Measurements from ENCODE around the gene MMEL1. TPM values are rescaled to one million over a fixed set of nuclear protein-coding genes. Genes with fewer than 3 reads are reported as not detected.

The MMEL1 gene
- polyA plus RNA-seq, 1 of the 3 experiments (the other 2 are of a cell fraction) = 0.16 TPM

- peak overlapping the region; percentile 85; the same call in 1 of the 2 replicates for H2AFZ ChIP-seq (ENCODE audit: low read depth)
- TF ChIP-seq JUND (IDR thresholded peaks at IDR 0.05) (no peak), NRF1 (IDR thresholded peaks at IDR 0.05; ENCODE audit: low read depth, low read length) (no peak), RFX5 (IDR thresholded peaks at IDR 0.05; ENCODE audit: low read length) (no peak), MXI1 (IDR thresholded peaks at IDR 0.05; ENCODE audit: low read depth, low read length) (peak; percentile 50), MAX (IDR thresholded peaks at IDR 0.05; ENCODE audit: low read depth) (peak; percentile 47; the same call in 1 of the 2 replicates), RXRA (IDR thresholded peaks at IDR 0.05; ENCODE audit: borderline replicate concordance, low read depth) (no peak)
- peaks cover 0 to 22% of the 10 kb centered on the region in 2 experiments; a peak in 1 of 4 replicates for H3K4me1 ChIP-seq (ENCODE audit: control insufficient read depth in 1 of 2, insufficient read depth in 2 of 2, low read depth in 1 of 2, low read length in 1 of 2)
- peak overlapping the region; percentile 73 to 96 for H3K4me3 ChIP-seq (ENCODE audit: low read depth in 2 of 2, low read length in 1 of 2)
- peaks cover 10% of the 10 kb centered on the region; the same call in 1 of the 2 replicates for H3K79me2 ChIP-seq (ENCODE audit: insufficient read depth)
- no peaks in the 10 kb centered on the region for H4K20me1 ChIP-seq (ENCODE audit: insufficient read depth)
- DNase-seq = no peak
- H3K9me2 ChIP-seq = no peaks in the 10 kb centered on the region
- ChIA-PET CTCF (no interaction called here), POLR2A (no interaction called here)
- H3K27me3 ChIP-seq (ENCODE audit: insufficient read depth) = no peaks in the 10 kb centered on the region
- H3K9me3 ChIP-seq = no peaks in the 10 kb centered on the region
- no peaks in the 10 kb centered on the region for H3F3A ChIP-seq (replicated peaks; ENCODE audit: insufficient read depth)
- H3K9ac ChIP-seq = peak overlapping the region; percentile 83
- WGBS (ENCODE audit: low lambda C conversion rate) = 0% methylated on average over 3 of the region's 11 CpGs
- no peaks in the 10 kb centered on the region for H3K36me3 ChIP-seq (replicated peaks in 1 of 2; ENCODE audit: control insufficient read depth in 1 of 2, insufficient read depth in 2 of 2, low read length in 1 of 2)
- H3K4me2 ChIP-seq = peak overlapping the region; percentile 97
- peak overlapping the region in 1 of 2 experiments; percentile 65; a peak in 1 of 4 replicates for H3K27ac ChIP-seq (ENCODE audit: low read depth in 2 of 2, low read length in 1 of 2)
These were observed 9.3 kb upstream of the MMEL1 start for GRCh38 chr1:2642131-2642559.

GRCh38 chr1:2641381-2642130, 8.7 kb upstream of the MMEL1 start:
- TF ChIP-seq RXRA (IDR thresholded peaks at IDR 0.05; ENCODE audit: borderline replicate concordance, low read depth) (no peak), CTCF (IDR thresholded peaks at IDR 0.05) (no peak), IRF3 (IDR thresholded peaks at IDR 0.05; ENCODE audit: low read depth, low read length) (no peak), SMC3 (IDR thresholded peaks at IDR 0.05; ENCODE audit: low read depth, low read length) (no peak), JUND (IDR thresholded peaks at IDR 0.05) (no peak), POLR2AphosphoS5 (IDR thresholded peaks at IDR 0.05; ENCODE audit: low read depth, low read length) (no peak), FOXJ3 (CRISPR knock-in tag; IDR thresholded peaks at IDR 0.05) (no peak), GATA2 (CRISPR knock-in tag; IDR thresholded peaks at IDR 0.05) (no peak), TAF1 (IDR thresholded peaks at IDR 0.05; ENCODE audit: borderline replicate concordance, low read depth, low read length) (no peak)
- ChIA-PET POLR2A (no interaction called here), CTCF (no interaction called here)
- peak; percentile 53 for DNase-seq
- peak overlapping the region; percentile 97 for H3K4me2 ChIP-seq
- peaks cover 10% of the 10 kb centered on the region; the same call in 1 of the 2 replicates for H3K79me2 ChIP-seq (ENCODE audit: insufficient read depth)
- H4K20me1 ChIP-seq (ENCODE audit: insufficient read depth) = no peaks in the 10 kb centered on the region
- WGBS (ENCODE audit: low lambda C conversion rate) = 91% methylated on average over 8 of the region's 34 CpGs
- H3K27me3 ChIP-seq (ENCODE audit: insufficient read depth) = no peaks in the 10 kb centered on the region
- H3K4me3 ChIP-seq (ENCODE audit: low read depth in 2 of 2, low read length in 1 of 2) = peak overlapping the region; percentile 73 to 96; a peak in 3 of 4 replicates
- no peaks in the 10 kb centered on the region for H3K9me3 ChIP-seq
- no peaks in the 10 kb centered on the region for H3K9me2 ChIP-seq
- no peak overlapping the region; a peak in 1 of 4 replicates for H3K27ac ChIP-seq (ENCODE audit: low read depth in 2 of 2, low read length in 1 of 2)
- H3F3A ChIP-seq (replicated peaks; ENCODE audit: insufficient read depth) = no peaks in the 10 kb centered on the region
- H3K9ac ChIP-seq = peak overlapping the region; percentile 83
- H3K36me3 ChIP-seq (replicated peaks in 1 of 2; ENCODE audit: control insufficient read depth in 1 of 2, insufficient read depth in 2 of 2, low read length in 1 of 2) = no peaks in the 10 kb centered on the region
- peaks cover 0 to 22% of the 10 kb centered on the region in 2 experiments; a peak in 1 of 4 replicates for H3K4me1 ChIP-seq (ENCODE audit: control insufficient read depth in 1 of 2, insufficient read depth in 2 of 2, low read depth in 1 of 2, low read length in 1 of 2)
- no peak overlapping the region for H2AFZ ChIP-seq (ENCODE audit: low read depth)
